Measurements from ENCODE around the gene WDR33. TPM values are rescaled to one million over a fixed set of nuclear protein-coding genes. Genes with fewer than 3 reads are reported as not detected.

Gene WDR33
- total RNA-seq, 1 experiment from 2014 or later = 87.1 TPM

DNA sequence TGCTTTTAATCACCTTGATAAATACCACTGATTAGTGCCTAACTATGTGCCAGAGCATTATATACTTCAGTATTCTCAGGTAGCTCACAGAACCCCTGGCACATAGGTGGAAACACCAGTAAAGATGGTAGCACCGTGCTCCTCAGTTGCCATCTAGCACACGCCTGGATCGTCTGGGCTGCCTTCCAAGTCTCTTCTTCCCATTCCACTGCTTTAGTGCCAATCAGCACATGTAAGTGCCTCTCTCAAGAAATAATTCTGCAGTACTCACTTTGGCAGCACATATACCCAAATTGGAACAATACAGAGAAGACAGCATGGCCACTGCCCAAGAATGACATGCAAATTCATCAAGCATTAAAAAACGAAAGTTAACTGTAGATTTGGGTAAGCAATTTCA, 34.0 kb upstream of the WDR33 start:
- Histone ChIP-seq H3K36me3 (ENCODE audit: insufficient read depth, low read length, poor library complexity, severe bottlenecking) (peaks cover 45% of the 10 kb centered on the region), H3K4me1 (ENCODE audit: insufficient read depth, low read length, poor library complexity, severe bottlenecking) (no peaks in the 10 kb centered on the region), H3K27me3 (replicated peaks; ENCODE audit: insufficient read depth, low read depth, low read length, poor library complexity) (no peaks in the 10 kb centered on the region), H3K4me3 (ENCODE audit: low read depth, low read length, poor library complexity, severe bottlenecking) (no peak overlapping the region), H3K27ac (ENCODE audit: low read depth, low read length, poor library complexity, severe bottlenecking) (no peak overlapping the region), H3K9me3 (ENCODE audit: low read depth, low read length, poor library complexity, severe bottlenecking) (no peaks in the 10 kb centered on the region)
- POLR2A ChIA-PET (ENCODE audit: low non-redundant PET) = interaction anchor here (0.6 kb wide), 1 partner anchor 105 kb away, joined by 11 read pairs; no protein-coding TSS in a partner anchor
- no TSS peak for BruUV-seq (replicated peaks)
- no peak for DNase-seq (ENCODE audit: low spot score)
- no peak for TF ChIP-seq EZH2 (IDR thresholded peaks at IDR 0.05; ENCODE audit: borderline replicate concordance, low read depth, low read length, poor library complexity, severe bottlenecking)
- TF ChIP-seq, protein P1, sequence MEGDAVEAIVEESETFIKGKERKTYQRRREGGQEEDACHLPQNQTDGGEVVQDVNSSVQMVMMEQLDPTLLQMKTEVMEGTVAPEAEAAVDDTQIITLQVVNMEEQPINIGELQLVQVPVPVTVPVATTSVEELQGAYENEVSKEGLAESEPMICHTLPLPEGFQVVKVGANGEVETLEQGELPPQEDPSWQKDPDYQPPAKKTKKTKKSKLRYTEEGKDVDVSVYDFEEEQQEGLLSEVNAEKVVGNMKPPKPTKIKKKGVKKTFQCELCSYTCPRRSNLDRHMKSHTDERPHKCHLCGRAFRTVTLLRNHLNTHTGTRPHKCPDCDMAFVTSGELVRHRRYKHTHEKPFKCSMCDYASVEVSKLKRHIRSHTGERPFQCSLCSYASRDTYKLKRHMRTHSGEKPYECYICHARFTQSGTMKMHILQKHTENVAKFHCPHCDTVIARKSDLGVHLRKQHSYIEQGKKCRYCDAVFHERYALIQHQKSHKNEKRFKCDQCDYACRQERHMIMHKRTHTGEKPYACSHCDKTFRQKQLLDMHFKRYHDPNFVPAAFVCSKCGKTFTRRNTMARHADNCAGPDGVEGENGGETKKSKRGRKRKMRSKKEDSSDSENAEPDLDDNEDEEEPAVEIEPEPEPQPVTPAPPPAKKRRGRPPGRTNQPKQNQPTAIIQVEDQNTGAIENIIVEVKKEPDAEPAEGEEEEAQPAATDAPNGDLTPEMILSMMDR (conservative IDR thresholded peaks at IDR 0.05; ENCODE audit: low read depth, low read length) = no peak
- intact Hi-C loops (cut with micrococcal nuclease; ENCODE audit: unreplicated experiment) = no loop called here
- CTCF ChIA-PET = no interaction called here

DNA sequence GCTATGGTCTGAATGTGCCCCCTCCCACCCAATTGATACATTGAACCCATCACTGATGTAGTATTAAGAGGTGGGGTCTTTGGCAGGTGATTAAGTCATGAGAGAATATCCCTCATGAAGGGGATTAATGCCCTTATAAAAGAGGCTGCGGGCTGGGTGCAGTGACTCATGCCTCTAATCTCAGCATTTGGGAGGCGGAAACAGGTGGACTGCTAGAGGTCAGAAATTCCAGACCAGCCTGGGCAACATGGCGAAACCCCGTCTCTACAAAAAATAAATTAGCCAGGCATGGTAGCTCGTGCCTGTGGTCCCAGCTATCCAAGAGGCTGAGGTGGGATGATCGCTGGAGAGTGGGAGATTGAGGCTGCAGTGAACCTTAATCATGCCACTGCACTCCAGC, 32.7 kb upstream of the WDR33 start:
- CTCF ChIA-PET = no interaction called here
- POLR2A ChIA-PET (ENCODE audit: low non-redundant PET) = no interaction called here

DNA sequence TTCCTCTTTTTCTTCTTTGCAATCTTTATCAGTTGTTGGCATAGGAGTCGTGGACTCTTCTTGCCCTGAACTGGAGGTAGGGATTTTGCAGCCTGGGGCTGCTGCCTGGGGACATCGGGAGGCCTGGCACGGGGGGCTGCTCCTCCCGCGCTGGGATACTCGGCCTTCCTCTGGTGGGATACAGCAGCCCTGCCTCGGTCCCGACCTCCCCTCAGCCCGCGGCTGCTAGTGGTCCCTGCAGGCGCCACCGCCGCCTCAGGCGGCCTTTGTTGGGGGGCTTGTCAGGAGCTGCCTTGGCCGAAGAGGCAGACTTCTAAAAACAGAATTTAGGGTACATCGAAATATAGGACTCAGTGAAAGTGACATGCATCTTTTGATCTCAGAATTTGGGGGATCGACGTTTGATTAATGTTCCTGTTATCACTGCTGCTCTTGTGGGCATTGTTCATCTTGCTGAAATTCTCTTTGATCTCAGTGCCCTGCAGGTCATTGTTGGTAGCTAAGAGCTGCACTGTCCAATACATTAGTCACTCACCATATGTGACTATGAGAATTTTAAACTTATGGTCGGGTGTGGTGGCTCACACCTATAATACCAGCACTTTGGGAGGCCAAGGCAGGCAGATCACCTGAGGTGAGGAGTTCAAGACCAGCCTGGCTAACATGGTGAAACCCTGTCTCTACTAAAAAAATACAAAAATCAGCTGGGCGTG, 30.7 kb upstream of the WDR33 start:
- DNase-seq (ENCODE audit: low spot score) = no peak
- ChIA-PET POLR2A (ENCODE audit: low non-redundant PET) (interaction anchor here (0.7 kb wide), 1 partner anchor 250 kb away, joined by 3 read pairs; no protein-coding TSS in a partner anchor), CTCF (no interaction called here)
- Histone ChIP-seq H3K36me3 (ENCODE audit: insufficient read depth, low read length, poor library complexity, severe bottlenecking) (peaks cover 15% of the 10 kb centered on the region), H3K4me3 (ENCODE audit: low read depth, low read length, poor library complexity, severe bottlenecking) (no peak overlapping the region), H3K4me1 (ENCODE audit: insufficient read depth, low read length, poor library complexity, severe bottlenecking) (no peaks in the 10 kb centered on the region), H3K9me3 (ENCODE audit: low read depth, low read length, poor library complexity, severe bottlenecking) (no peaks in the 10 kb centered on the region), H3K27me3 (replicated peaks; ENCODE audit: insufficient read depth, low read depth, low read length, poor library complexity) (no peaks in the 10 kb centered on the region), H3K27ac (ENCODE audit: low read depth, low read length, poor library complexity, severe bottlenecking) (no peak overlapping the region)
- BruUV-seq (replicated peaks) = no TSS peak
- intact Hi-C loops (cut with micrococcal nuclease; ENCODE audit: unreplicated experiment) = no loop called here
- TF ChIP-seq, protein P1 (conservative IDR thresholded peaks at IDR 0.05; ENCODE audit: low read depth, low read length) = no peak
- no peak for TF ChIP-seq EZH2 (IDR thresholded peaks at IDR 0.05; ENCODE audit: borderline replicate concordance, low read depth, low read length, poor library complexity, severe bottlenecking)

More for the DNA sequence above, 32.7 kb upstream of the WDR33 start:
- no peak overlapping the region for H3K4me3 ChIP-seq (ENCODE audit: low read depth, low read length, poor library complexity, severe bottlenecking)
- TF ChIP-seq, protein P1 (conservative IDR thresholded peaks at IDR 0.05; ENCODE audit: low read depth, low read length) = no peak
- no peak for TF ChIP-seq EZH2 (IDR thresholded peaks at IDR 0.05; ENCODE audit: borderline replicate concordance, low read depth, low read length, poor library complexity, severe bottlenecking)
- no peak for DNase-seq (ENCODE audit: low spot score)
- no TSS peak for BruUV-seq (replicated peaks)
- H3K27ac ChIP-seq (ENCODE audit: low read depth, low read length, poor library complexity, severe bottlenecking) = no peak overlapping the region
- intact Hi-C loops (cut with micrococcal nuclease; ENCODE audit: unreplicated experiment) = no loop called here
- no peaks in the 10 kb centered on the region for H3K4me1 ChIP-seq (ENCODE audit: insufficient read depth, low read length, poor library complexity, severe bottlenecking)
- H3K9me3 ChIP-seq (ENCODE audit: low read depth, low read length, poor library complexity, severe bottlenecking) = no peaks in the 10 kb centered on the region
- no peaks in the 10 kb centered on the region for H3K27me3 ChIP-seq (replicated peaks; ENCODE audit: insufficient read depth, low read depth, low read length, poor library complexity)
- H3K36me3 ChIP-seq (ENCODE audit: insufficient read depth, low read length, poor library complexity, severe bottlenecking) = peaks cover 33% of the 10 kb centered on the region
